ENCODE measurements around the gene FOXO3.

DNA sequence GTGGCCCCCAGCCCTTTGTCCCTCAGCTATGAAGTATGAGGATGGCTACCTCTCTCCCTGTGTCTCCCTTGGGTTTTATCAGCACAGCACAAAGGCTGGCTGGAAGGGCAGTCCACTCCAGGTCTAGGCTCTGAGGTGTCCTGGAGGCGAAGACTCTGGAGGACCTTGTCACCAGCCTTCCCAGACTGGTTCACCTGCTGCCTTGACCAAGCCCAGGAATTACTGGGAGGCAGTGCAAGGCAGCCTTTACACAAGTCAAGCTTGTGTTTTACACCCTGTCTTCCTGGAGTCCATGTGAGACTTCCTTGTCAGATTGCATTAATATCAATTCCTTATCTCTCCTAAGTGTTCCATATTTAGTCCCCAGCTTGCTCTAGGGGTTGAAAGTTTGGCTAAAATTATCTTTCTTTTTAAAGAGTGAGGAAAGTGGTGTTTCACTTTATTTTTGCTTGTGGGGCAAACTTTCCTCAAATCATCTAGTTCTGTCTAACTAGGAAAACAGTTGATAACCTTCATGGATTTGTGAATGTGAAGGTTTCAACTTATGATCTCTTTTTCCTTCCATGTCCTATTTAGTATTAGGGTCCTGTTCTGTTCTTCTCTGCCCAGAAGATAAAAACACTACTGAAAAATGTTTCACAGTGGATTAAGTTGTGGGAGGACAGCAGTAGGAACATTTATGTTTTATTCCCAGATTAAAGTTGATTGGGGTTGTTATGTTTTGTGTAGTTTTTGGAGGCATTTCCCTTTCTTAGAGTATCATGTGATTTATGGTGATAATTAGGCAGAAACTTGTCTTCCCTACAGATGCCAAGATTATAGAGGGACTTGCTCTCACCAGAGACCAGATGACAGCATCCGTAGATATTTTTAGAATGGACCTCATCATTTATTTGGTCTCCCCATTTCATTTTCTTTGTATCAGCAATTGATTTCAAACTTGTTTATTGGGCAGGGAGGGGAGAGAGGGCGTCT lies 114.8 kb downstream of the FOXO3 start:
- no peak for TF ChIP-seq EZH2phosphoT487 (IDR thresholded peaks at IDR 0.05; ENCODE audit: borderline replicate concordance, low read length)
- TF ChIP-seq, protein P1, sequence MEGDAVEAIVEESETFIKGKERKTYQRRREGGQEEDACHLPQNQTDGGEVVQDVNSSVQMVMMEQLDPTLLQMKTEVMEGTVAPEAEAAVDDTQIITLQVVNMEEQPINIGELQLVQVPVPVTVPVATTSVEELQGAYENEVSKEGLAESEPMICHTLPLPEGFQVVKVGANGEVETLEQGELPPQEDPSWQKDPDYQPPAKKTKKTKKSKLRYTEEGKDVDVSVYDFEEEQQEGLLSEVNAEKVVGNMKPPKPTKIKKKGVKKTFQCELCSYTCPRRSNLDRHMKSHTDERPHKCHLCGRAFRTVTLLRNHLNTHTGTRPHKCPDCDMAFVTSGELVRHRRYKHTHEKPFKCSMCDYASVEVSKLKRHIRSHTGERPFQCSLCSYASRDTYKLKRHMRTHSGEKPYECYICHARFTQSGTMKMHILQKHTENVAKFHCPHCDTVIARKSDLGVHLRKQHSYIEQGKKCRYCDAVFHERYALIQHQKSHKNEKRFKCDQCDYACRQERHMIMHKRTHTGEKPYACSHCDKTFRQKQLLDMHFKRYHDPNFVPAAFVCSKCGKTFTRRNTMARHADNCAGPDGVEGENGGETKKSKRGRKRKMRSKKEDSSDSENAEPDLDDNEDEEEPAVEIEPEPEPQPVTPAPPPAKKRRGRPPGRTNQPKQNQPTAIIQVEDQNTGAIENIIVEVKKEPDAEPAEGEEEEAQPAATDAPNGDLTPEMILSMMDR (IDR thresholded peaks at IDR 0.05; ENCODE audit: low read depth, low read length, poor library complexity, severe bottlenecking), result no peak

Measured in DOHH2 (cell line).